ENCODE data around the gene RHD.
"Not testable (repeated sequence)": the region's sequence is repeated elsewhere in the genome, so short reads cannot be mapped to it uniquely, and the experiment has no call there.

RHD gene

GRCh38 chr1:25259813-25260212 lies 12.5 kb upstream of the RHD start:
- FAIRE-seq, result not testable (repeated sequence)

- not testable (repeated sequence) for FAIRE-seq
Observed at GRCh38 chr1:25260336-25260735, 12.0 kb upstream of the RHD start.

- FAIRE-seq, result not testable (repeated sequence)
Observed at GRCh38 chr1:25266554-25267287, 5.6 kb upstream of the RHD start.

GRCh38 chr1:25267288-25268142 lies 4.8 kb upstream of the RHD start:
- FAIRE-seq, result peak; percentile 60

- FAIRE-seq, result not testable (repeated sequence)
Observed at GRCh38 chr1:25268143-25268760, 4.1 kb upstream of the RHD start.

DNA sequence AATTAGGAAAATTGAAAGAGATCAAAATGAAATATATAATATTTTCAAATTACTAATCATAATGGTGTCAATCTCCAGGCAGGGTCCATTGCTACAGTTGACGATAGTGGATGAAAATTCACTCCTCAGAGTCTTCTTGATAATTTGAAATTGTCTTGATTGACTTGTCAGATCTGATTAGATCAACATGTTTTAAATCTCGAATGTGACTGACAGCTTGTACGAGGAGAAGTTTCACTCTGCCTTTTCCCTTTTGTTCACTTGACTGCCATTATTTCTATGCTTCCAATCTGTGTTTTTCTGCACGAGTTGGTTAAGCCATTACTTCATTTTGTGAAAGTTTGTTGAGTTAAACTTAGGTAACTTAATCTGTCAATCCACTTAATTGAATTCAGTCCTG lies 3.3 kb downstream of the RHD start:
- FAIRE-seq, result not testable (repeated sequence)

DNA sequence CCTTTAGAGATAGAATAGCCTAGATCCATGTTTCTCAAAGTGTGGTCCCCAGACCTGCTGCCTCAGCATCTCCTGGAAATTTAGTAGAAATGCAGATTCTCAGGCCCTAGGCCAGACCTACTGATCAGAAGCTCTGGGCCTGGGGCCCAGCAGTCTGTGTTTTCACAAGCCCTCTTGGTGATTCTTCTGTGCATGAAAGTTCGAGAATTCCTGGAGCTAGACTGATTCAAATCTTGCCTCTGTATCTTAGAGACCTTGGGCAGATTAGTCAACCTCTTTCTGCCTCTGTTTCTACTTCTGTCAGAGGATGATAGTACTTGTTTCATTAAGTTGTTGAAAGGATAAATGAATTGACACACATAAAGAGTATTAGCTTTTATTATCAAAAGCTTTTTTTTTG lies 5.0 kb downstream of the RHD start:
- not testable (repeated sequence) for FAIRE-seq

DNA sequence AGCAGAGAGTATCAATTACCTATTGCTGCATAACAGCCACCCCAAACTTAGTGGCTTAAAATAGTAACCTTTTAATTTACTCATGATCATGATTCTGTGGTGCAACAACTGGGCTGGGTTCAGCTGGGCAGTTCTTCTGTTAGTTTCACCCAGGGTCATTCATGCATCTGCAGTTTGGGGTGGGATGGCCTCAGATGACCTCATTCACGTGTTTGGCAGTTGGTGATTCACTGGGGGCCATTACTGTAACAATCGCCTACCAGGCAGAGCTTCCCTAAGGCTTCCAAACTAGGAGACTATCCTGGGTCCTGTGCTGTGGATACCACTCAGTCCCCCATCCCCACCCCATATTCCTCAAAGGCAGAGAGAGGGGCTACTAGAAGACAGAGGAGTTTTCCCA lies 6.0 kb downstream of the RHD start:
- not testable (repeated sequence) for FAIRE-seq

DNA sequence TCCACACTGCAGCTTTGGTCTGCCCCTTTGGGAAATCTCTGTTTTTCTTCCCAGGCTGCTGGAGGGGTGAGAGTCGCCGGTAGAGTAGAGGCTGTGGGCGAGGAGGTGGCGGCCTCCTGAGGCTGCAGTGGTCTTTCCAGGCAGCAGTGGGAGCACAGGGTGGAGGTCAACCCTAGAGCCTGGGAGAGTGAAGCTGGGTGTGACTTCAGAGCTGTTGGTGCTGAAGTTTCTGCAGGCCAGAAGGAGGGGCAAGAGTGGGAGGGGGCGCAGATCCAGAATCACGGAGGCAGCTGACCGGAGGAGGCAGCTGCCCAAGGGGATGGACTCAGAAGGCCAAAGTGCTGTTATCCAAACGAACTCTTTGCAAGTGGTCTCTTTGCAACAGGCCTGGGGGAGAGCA lies 6.5 kb downstream of the RHD start:
- not testable (repeated sequence) for FAIRE-seq

- FAIRE-seq, result not testable (repeated sequence)
Observed at GRCh38 chr1:25279693-25280111, 7.4 kb downstream of the RHD start.

- FAIRE-seq, result not testable (repeated sequence)
Observed at GRCh38 chr1:25285862-25286261, 13.6 kb downstream of the RHD start.

DNA sequence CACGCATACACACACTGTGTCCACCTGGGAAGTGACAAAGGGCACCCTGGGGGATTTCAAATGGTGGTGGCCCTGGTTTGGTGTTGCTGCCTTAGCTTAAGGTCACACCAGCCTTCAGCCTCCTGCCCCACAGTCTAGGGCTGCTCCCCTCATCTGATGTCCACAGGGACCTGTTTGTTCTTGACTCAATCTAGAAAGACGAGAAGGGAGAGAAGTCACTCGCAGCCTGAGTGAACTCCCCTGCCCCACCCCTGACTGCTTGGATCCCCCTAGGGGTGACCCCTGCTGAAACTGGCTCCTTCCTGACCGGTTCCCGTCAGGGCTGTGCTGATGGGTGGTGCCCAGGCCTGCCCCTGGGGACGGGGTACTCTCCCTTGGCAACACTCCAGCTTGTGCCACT lies 14.9 kb downstream of the RHD start:
- FAIRE-seq, result not testable (repeated sequence)

- FAIRE-seq, result not testable (repeated sequence)
Observed at GRCh38 chr1:25288573-25289101, 16.3 kb downstream of the RHD start.

- peak; percentile 11 for FAIRE-seq
Observed at GRCh38 chr1:25290043-25290442, 17.7 kb downstream of the RHD start.

- not testable (repeated sequence) for FAIRE-seq
Observed at GRCh38 chr1:25293426-25293825, 21.1 kb downstream of the RHD start.

DNA sequence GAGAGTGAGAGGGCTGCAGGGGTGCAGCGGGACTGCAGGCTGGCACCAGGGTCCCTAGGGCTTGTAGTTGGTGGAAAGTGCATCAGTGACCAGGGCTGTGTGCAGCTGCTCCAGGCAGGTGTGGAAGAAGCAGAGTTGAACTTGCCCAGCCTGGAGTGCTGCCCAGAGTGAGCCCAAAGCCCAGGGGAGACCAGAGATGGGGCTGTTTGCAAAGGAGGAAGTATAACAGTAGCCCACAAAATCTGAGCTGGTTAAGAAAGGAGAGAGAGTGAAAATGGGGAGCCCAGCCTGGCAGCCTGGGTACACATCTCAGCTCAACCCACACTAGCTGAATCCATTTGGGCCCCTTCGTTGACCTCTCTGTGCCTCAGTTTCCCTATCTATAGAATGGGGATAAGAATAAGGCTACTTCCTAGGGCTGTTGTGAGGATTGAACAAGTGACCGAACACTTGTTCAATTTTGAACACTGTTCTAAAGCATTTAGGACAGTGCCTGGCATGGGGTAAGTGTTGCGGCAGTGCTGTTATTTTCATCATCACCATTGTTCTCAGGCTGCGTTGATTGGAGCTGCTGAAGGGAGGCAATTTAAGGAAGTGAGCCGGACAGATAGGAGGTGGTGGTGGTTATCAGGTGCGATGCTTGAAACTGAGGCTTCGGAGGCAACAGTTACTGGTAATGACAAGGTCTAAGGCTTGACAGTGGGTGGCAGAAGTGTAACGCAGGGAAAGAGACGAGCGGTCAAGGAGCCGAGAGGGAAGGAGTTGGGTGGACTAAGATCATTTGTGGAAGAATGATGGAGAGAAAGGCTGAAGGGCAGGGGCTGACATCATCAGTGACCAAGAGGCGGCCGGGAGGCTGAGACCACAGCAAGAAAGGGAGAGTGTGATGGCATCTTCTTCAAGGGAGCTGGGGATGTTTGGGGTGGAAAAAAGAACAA lies 22.8 kb downstream of the RHD start:
- FAIRE-seq, result not testable (repeated sequence)

DNA sequence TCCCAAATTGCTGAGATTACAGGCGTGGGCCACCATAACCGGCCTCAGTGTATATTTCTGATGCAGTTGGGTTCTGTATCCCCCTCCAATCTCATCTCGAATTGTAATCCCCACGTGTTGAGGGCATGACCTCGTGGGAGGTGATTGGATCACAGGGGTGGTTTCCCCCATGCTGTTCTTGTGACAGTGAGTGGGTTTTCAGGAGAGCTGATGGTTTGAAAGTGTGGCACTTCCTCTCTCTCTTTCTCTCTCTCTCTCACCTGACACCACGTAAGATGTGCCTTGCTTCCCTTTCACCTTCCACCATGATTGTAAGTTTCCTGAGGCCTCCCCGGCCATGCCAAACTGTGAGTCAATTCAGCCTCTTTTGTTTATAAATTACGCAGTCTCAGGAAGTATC lies 24.2 kb downstream of the RHD start:
- FAIRE-seq, result not testable (repeated sequence)

DNA sequence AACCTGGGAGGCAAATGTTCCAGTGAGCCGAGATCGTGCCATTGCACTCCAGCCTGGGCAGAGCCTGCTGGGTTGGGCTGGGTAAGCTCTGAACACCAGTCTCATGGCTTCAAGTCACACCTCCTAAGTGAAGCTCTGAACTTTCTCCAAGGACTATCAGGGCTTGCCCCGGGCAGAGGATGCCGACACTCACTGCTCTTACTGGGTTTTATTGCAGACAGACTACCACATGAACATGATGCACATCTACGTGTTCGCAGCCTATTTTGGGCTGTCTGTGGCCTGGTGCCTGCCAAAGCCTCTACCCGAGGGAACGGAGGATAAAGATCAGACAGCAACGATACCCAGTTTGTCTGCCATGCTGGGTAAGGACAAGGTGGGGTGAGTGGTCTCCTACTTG lies 28.4 kb downstream of the RHD start:
- FAIRE-seq, result not testable (repeated sequence)

DNA sequence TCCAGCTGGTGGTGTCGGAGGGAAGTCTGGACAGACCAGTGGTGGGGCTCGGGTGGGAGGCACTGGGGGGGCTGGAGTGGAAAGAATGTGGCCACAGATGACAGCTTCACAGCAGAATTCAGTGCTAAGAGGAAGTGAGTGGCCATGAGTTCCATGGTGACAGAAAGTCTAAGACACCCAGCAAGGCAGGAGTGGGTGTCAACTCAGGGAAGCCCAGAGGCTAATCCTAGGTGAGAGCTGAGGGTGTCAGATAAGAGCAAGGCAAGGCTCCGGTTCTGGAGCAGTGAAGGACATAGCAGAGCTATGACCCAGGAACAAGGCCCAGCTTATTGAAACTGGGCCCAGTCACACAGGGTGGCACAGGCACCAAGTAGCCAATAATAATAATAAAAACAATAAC lies 30.0 kb downstream of the RHD start:
- FAIRE-seq, result not testable (repeated sequence)

DNA sequence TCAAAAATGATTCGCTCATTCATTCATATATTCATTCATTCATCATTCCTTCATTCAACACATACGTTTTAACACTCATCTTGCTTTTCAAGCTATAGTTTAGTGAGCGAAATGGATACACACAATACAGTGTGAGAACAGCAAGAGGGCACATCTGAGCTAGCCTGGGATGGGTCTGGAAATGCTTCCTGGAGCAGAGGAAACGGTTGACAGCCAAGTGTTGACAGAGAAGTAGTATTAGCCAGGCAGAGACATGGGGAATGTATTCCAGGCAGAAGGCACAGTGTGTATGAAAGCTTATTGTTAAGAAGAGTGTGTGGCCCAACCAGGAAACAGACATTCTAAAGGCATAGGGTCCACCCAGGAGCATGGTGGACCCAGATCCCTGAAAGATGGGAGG lies 32.6 kb downstream of the RHD start:
- not testable (repeated sequence) for FAIRE-seq

GRCh38 chr1:25308168-25308567 lies 35.9 kb downstream of the RHD start:
- FAIRE-seq, result not testable (repeated sequence)

GRCh38 chr1:25309085-25309484 lies 36.8 kb downstream of the RHD start:
- FAIRE-seq, result not testable (repeated sequence)

Data from A204.1 (cell line).